ENCODE measurements around the gene KREMEN2.

KREMEN2 gene

DNA sequence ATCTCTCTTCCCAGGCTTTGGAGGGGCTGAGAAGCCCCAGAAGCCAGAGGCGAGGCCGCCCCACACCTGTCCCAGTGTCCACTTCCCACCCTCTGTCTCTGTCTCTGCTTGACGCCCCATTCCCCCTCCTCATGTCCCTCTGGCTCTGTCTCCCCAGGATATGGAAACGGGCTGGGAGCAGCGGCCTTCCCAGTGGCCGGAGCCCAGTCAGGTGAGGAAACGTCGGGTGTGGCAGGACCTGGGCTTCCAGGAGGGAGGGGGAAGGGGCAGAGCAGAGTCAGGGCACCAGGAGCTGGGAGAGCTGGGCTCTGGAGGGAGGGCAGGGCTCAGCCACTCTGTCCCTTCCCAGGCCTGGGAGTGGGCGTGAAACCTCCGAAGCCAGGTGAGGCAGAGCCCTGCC is 26.8 kb downstream of the KREMEN2 start:
- TF ChIP-seq CTCF (IDR thresholded peaks at IDR 0.05; ENCODE audit: borderline replicate concordance, control extremely low read depth, extremely low read depth, insufficient read depth, missing control alignments) = no peak
- in situ Hi-C loops (cut with MboI; ENCODE audit: low sequenced_read_pairs, unreplicated experiment) = no loop called here

DNA sequence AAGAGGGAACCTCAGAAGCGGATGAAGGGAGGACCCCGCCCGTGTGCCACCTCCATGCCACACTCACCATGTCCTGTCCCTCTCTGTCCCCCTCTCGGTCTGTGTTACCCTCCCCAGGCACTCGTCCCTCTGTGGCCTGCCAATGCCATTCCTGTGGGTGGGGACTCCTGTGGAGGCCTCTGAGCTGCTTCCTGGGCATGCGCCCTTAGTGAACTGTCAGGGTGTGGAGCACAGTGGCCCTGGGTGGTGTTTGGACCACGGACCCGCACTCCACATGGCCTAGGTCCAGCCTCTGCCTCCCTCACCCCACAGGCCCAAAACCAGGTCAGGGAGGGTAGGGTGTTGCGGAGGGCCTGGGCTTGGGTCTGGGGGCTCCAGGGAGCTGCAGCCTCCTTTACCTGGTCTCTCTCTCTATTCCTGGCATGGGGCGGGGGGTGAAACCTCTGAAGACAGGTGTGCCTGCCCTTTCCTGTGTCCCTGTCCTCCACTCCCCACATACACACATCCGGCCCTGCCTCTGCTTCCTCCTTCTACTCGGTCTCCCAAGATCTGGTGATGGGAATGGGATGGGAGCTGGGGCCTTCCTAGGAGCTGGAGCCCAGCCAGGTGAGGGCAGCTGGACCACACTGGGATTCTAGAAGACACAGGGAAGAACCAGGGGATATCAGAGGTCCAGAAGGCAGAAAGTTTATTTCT is 27.6 kb downstream of the KREMEN2 start:
- in situ Hi-C loops (cut with MboI; ENCODE audit: low sequenced_read_pairs, unreplicated experiment) = no loop called here
- no peak for DNase-seq (ENCODE audit: low spot score)
- TF ChIP-seq CTCF (IDR thresholded peaks at IDR 0.05; ENCODE audit: borderline replicate concordance, control extremely low read depth, extremely low read depth, insufficient read depth, missing control alignments) = no peak

More for the DNA sequence above, 26.8 kb downstream of the KREMEN2 start:
- DNase-seq (ENCODE audit: low spot score) = no peak

DNA sequence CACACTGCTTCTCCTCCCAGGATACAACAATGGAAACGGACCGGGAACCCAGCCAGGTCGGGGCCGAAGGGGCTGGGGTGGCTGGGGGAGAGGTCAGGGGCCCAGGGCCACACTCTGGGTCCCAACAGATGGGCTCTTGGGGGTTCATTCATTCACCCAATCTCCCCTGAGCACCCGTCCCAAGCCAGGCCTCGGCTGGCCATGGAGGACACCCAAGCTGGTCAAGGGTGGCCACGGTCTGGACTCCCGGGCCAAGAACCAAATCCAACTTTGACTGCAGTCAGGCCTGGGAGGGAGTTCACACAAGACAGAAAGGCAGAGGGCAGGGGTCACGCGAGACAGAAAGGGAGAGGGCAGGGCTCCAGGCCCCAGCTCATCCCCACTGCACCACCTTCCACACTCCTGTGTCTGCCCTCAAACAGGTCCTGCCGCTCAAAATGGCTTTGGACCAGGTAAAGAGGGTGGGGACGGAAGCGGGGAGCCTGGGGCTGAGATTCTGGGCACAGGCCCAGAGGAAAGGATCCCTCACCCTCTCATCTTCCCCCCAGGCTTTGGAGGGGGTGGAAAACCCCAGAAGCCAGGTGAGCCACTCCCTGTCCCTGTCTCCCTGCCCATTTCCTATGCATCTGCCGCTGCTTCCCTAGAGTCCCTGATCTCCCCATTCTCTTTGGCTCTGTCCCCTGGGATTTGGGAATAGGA is 28.5 kb downstream of the KREMEN2 start:
- DNase-seq (ENCODE audit: low spot score) = no peak
- in situ Hi-C loops (cut with MboI; ENCODE audit: low sequenced_read_pairs, unreplicated experiment) = no loop called here
- TF ChIP-seq CTCF (IDR thresholded peaks at IDR 0.05; ENCODE audit: borderline replicate concordance, control extremely low read depth, extremely low read depth, insufficient read depth, missing control alignments) = no peak

GRCh38 chr16:2996298-2996697 is 32.2 kb downstream of the KREMEN2 start:
- in situ Hi-C loops (cut with MboI; ENCODE audit: low sequenced_read_pairs, unreplicated experiment) = no loop called here
- TF ChIP-seq CTCF (IDR thresholded peaks at IDR 0.05; ENCODE audit: borderline replicate concordance, control extremely low read depth, extremely low read depth, insufficient read depth, missing control alignments) = no peak
- no peak for DNase-seq (ENCODE audit: low spot score)

- no peak for DNase-seq (ENCODE audit: low spot score)
- no peak for TF ChIP-seq CTCF (IDR thresholded peaks at IDR 0.05; ENCODE audit: borderline replicate concordance, control extremely low read depth, extremely low read depth, insufficient read depth, missing control alignments)
- in situ Hi-C loops (cut with MboI; ENCODE audit: low sequenced_read_pairs, unreplicated experiment) = no loop called here
Measured at GRCh38 chr16:2999929-3000328, 35.9 kb downstream of the KREMEN2 start.

DNA sequence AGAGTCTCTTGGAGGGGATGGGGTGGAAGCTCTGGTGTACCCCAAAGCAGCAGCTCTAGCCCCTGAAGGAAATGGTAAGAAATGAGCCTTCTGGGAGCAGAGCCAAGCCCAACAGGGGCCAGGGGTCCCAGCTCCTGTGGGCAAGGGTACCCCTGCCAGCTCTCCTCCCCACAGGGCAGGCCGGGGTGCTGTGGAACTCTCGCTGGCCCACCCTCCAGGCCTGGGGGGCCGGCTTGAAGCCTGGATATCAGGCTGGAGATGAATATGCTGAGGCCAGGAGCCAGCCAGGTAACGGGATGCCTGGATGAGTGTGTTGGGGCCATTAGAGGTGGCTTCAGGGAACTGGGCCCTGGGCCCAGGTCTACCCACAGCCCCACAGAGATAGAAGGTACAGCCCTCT is 36.5 kb downstream of the KREMEN2 start:
- DNase-seq (ENCODE audit: low spot score) = no peak
- in situ Hi-C loops (cut with MboI; ENCODE audit: low sequenced_read_pairs, unreplicated experiment) = no loop called here
- TF ChIP-seq CTCF (IDR thresholded peaks at IDR 0.05; ENCODE audit: borderline replicate concordance, control extremely low read depth, extremely low read depth, insufficient read depth, missing control alignments) = no peak
